Kidney (tissue), 14 donors: ENCODE results near the gene DIPK1A. TPM values are rescaled to one million over a fixed set of nuclear protein-coding genes. Genes with fewer than 3 reads are reported as not detected.

Experiments used
- DNase-seq, 5 donors: peaks; one replicate each; pipeline ENCODE4 v3.0.0-alpha.2; 2013 to 2020
- FAIRE-seq: peaks from 2 replicates; lab custom pipeline; 2012; peaks lifted over from hg19 to GRCh38; lab: Jason Lieb, UNC
- H3K27ac ChIP-seq, 2 donors: one replicate each; pipeline ENCODE4 v1.7.0; 2013; ENCODE audit warnings: low read depth in 2 of 2, low read length in 2 of 2, inconsistent platforms in 1 of 2
- H3K27me3 ChIP-seq: one replicate; pipeline ENCODE4 v1.7.1; 2013; ENCODE audit warnings: low read length, inconsistent platforms; ENCODE audit not compliant: control insufficient read depth, insufficient read depth
- H3K36me3 ChIP-seq, 3 donors: one replicate each; pipeline versions ENCODE4 v1.7.0 to v1.7.1; 2013; ENCODE audit warnings: low read length in 3 of 3, control low read depth in 1 of 3, inconsistent platforms in 1 of 3; ENCODE audit not compliant: insufficient read depth in 3 of 3, control insufficient read depth in 2 of 3
- H3K4me1 ChIP-seq, 3 donors: one replicate each; pipeline versions ENCODE4 v1.7.0 to v1.7.1; 2013; ENCODE audit warnings: low read length in 3 of 3, inconsistent platforms in 1 of 3, low read depth in 1 of 3; ENCODE audit not compliant: control insufficient read depth in 2 of 3, insufficient read depth in 2 of 3
- H3K4me3 ChIP-seq, 3 donors: one replicate each; pipeline versions ENCODE4 v1.7.0 to v1.8.1; 2013; ENCODE audit warnings: low read length in 3 of 3, control low read depth in 1 of 3, inconsistent platforms in 1 of 3
- H3K9ac ChIP-seq, 3 donors: one replicate each; pipeline versions ENCODE4 v1.7.0 to v1.7.1; 2013; ENCODE audit warnings: low read length in 3 of 3, control low read depth in 1 of 3, inconsistent platforms in 1 of 3
- H3K9me3 ChIP-seq, 3 donors: one replicate each; pipeline versions ENCODE4 v1.7.0 to v1.7.1; 2013; ENCODE audit warnings: low read length in 3 of 3, control low read depth in 1 of 3, inconsistent platforms in 1 of 3; ENCODE audit not compliant: control insufficient read depth in 2 of 3, insufficient read depth in 1 of 3
- intact Hi-C: fragments of 100-400 bp; cut with DNase I; formaldehyde crosslinking; loops from one replicate; pipeline ENCODE4 v1.11.1; 2022
- polyA plus RNA-seq: library from polyadenylated mRNA; stranded (reverse); fragments of 350-450 nt; fragmentation: Illumina TruSeq; extraction: RNeasy Lipid Tissue Mini Kit (QIAGEN cat#74804); gene quantifications from one replicate; pipeline ENCODE4 v1.2.3, GENCODE V29; 2014; ENCODE audit warnings: low read depth, low replicate concordance; ENCODE audit not compliant: insufficient read depth
- total RNA-seq: library from RNA; stranded (reverse); fragmentation: NEBNext Ultra II Directional; extraction: Animal tissue kit (Norgen Biotek cat#: 25700); gene quantifications from one replicate; pipeline ENCODE4 v1.2.1, GENCODE V29; 2021
- TF ChIP-seq, protein P1 (sequence below): IDR thresholded peaks from 3 replicates; pipeline ENCODE4 v1.5.1; 2012; ENCODE audit warnings: mild to moderate bottlenecking, moderate library complexity, borderline replicate concordance; ENCODE audit not compliant: insufficient read depth; ENCODE audit errors: extremely low read depth
- donor health status: control.
- donor health status: control.
- donor health status: control.
- donor health status: control.
- donor health status: control.
- donor health status: DM: yes; HTN: yes; CAD: no.
- donor health status: Normal renal cell carcinoma (clear cell type).

DIPK1A gene
- total and polyA plus RNA-seq, 2 donors from 2014 or later: 4.0 to 6.1 TPM

DNA sequence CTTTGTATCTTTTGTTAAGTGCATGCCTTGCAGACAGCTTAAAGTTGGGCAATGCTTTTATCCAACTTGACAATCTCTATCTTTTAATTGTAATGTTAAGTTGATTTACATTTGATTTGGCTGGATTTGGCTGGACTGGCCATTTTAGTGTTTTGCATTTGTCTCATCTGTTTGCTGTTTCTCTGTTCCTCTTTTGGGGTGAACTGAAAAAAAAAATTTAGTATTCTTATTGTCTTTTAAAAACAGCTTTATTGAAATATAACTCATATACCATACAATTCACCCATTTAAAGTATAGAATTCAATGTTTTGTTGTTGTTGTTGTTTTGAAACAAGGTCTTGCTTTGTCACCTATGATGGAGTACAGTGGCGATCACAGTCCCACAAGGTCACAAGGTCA, 34.4 kb downstream of the DIPK1A start:
- no peaks in the 10 kb centered on the region for H3K27me3 ChIP-seq
- FAIRE-seq (no peak), DNase-seq (no peak)
- TF ChIP-seq, protein P1, sequence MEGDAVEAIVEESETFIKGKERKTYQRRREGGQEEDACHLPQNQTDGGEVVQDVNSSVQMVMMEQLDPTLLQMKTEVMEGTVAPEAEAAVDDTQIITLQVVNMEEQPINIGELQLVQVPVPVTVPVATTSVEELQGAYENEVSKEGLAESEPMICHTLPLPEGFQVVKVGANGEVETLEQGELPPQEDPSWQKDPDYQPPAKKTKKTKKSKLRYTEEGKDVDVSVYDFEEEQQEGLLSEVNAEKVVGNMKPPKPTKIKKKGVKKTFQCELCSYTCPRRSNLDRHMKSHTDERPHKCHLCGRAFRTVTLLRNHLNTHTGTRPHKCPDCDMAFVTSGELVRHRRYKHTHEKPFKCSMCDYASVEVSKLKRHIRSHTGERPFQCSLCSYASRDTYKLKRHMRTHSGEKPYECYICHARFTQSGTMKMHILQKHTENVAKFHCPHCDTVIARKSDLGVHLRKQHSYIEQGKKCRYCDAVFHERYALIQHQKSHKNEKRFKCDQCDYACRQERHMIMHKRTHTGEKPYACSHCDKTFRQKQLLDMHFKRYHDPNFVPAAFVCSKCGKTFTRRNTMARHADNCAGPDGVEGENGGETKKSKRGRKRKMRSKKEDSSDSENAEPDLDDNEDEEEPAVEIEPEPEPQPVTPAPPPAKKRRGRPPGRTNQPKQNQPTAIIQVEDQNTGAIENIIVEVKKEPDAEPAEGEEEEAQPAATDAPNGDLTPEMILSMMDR: no peak
- no peaks in the 10 kb centered on the region for H3K36me3 ChIP-seq
- H3K4me3 ChIP-seq: no peak overlapping the region
- H3K9me3 ChIP-seq: no peaks in the 10 kb centered on the region
- intact Hi-C loops: no loop called here
- no peak overlapping the region for H3K27ac ChIP-seq
- no peaks in the 10 kb centered on the region for H3K4me1 ChIP-seq
- H3K9ac ChIP-seq: no peak overlapping the region

DNA sequence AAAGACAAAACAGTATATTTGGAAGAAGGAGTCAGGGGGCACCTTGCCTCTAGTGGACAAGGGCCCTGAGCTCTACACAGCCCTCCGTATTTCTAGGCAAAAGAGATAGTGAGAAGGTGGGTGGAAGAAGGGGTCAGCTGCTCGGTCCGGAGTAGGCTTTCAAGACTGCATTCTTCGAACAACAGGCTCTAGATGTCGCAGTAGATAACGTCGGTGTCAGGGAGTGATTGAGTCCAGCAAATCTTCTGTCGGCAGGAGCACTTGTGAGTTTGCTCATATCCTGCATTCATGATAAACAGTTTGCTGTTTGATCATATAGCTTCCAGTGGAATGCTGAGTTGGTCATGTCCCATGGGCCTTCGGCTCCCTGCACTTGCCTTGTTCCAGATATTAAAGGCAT, 36.8 kb downstream of the DIPK1A start:
- TF ChIP-seq, protein P1: no peak
- intact Hi-C loops: no loop called here
- no peaks in the 10 kb centered on the region for H3K36me3 ChIP-seq
- H3K4me3 ChIP-seq: no peak overlapping the region
- H3K9ac ChIP-seq: no peak overlapping the region
- H3K4me1 ChIP-seq: no peaks in the 10 kb centered on the region
- no peaks in the 10 kb centered on the region for H3K27me3 ChIP-seq
- DNase-seq (no peak), FAIRE-seq (no peak)
- H3K9me3 ChIP-seq: no peaks in the 10 kb centered on the region
- no peak overlapping the region for H3K27ac ChIP-seq

DNA sequence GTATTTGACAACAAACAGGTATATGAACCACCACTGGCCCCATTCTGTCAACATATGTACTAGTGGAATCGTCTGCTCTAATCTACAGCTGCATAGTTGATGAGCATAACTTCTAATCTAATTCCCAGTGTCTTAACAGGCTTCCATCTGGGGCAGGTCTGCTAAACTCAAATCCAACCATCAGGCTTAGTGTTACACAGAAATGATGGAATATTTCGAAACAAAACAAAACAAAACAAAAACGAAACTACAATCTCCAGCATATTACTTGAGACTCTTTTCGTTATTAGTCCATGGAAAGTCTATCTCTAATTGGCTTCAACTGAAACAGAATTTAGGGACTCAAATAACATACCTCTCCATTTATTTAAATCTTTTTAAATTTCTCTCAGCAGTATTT, 37.6 kb downstream of the DIPK1A start:
- H3K27me3 ChIP-seq: no peaks in the 10 kb centered on the region
- TF ChIP-seq, protein P1: no peak
- no peak overlapping the region for H3K9ac ChIP-seq
- H3K9me3 ChIP-seq: no peaks in the 10 kb centered on the region
- DNase-seq: no peak
- H3K4me1 ChIP-seq: no peaks in the 10 kb centered on the region
- intact Hi-C loops: no loop called here
- H3K36me3 ChIP-seq: no peaks in the 10 kb centered on the region
- FAIRE-seq: no peak
- no peak overlapping the region for H3K4me3 ChIP-seq
- H3K27ac ChIP-seq: no peak overlapping the region

DNA sequence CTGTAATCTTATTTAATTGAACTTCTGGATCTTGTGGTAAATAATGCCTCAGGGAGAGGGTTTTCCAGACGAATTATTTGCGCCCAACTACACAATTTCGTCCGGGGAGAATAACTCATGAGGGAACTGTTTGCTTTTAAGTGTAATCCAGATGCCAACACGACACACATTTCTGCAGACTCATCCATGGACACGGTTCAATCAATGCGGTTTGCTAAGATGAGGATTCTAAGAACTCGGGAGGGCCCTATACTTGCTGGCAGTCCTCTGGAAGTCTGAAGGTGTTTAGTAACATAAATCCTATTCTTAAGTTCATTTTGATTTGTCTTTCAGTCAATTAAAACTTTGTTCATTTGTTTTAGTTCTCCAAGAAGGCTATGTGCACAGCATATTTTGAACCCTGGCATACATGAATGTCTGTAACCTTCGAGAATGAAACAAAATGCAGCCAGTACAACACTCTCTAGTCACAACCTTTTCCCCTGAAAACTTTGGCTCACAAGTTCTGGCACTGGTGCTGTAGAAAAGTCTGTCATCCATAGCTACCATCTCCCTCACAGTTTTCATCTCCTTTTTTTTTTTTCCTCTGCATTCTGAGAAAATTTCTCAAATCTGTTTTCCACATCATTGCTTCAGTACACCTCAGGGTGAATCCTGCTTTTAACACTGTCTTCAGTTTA, 38.8 kb downstream of the DIPK1A start:
- Histone ChIP-seq H3K9ac (no peak overlapping the region), H3K27me3 (no peaks in the 10 kb centered on the region), H3K9me3 (no peaks in the 10 kb centered on the region), H3K36me3 (no peaks in the 10 kb centered on the region), H3K4me1 (no peaks in the 10 kb centered on the region), H3K27ac (no peak overlapping the region), H3K4me3 (no peak overlapping the region)
- TF ChIP-seq, protein P1: no peak
- intact Hi-C loops: no loop called here
- no peak for FAIRE-seq
- DNase-seq: no peak
